Right lobe of liver (tissue), 4 donors: ENCODE measurements around the gene TMEM50B.

Source experiments
- POLR2A ChIP-seq: fragments of 450-650 bp; IDR thresholded peaks from one replicate; pipeline ENCODE4 v1.6.1; 2017; ENCODE audit warnings: antibody characterized with exemption, mild to moderate bottlenecking
- TF ChIP-seq, protein P1 (sequence below), 4 donors: fragments of 200-600 bp in 3 of 4; fragments of 450-650 bp in 1 of 4; IDR thresholded peaks; one replicate each; pipeline versions ENCODE4 v1.5.1 to v1.8.0; 2016 to 2022; ENCODE audit warnings: antibody characterized with exemption in 4 of 4, mild to moderate bottlenecking in 2 of 4
- donor health status: DM: no; HTN: no; CAD: no.
- donor health status: DM: no; HTN: no; CAD: no.
- donor health status: DM: no; HTN: yes; CAD: no.

DNA sequence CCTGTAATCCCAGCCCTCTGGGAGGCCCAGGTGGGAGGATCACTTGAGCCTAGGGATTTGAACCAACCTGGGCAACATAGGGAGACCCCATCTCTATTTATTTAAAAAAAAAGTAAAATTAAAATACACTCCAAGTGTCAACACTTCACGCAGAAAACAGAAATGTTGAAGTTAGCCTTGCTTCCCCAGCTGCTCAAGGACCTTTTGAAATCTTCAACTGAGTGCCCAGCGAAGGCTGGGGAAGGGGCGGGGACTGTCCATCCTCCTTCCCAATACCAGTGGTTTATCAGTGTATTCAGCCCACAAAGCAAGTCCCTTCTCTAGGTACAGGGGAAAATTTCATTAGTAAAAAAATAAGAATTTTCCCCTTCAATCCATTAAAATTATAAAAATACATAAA is 14.0 kb upstream of the TMEM50B start:
- TF ChIP-seq, protein P1, sequence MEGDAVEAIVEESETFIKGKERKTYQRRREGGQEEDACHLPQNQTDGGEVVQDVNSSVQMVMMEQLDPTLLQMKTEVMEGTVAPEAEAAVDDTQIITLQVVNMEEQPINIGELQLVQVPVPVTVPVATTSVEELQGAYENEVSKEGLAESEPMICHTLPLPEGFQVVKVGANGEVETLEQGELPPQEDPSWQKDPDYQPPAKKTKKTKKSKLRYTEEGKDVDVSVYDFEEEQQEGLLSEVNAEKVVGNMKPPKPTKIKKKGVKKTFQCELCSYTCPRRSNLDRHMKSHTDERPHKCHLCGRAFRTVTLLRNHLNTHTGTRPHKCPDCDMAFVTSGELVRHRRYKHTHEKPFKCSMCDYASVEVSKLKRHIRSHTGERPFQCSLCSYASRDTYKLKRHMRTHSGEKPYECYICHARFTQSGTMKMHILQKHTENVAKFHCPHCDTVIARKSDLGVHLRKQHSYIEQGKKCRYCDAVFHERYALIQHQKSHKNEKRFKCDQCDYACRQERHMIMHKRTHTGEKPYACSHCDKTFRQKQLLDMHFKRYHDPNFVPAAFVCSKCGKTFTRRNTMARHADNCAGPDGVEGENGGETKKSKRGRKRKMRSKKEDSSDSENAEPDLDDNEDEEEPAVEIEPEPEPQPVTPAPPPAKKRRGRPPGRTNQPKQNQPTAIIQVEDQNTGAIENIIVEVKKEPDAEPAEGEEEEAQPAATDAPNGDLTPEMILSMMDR (IDR thresholded peaks at IDR 0.05), result no peak
- TF ChIP-seq POLR2A, result no peak
